KG1 (cell line): Measurements from ENCODE around the gene MICB.
"Not testable (repeated sequence)": the region's sequence is repeated elsewhere in the genome, so short reads cannot be mapped to it uniquely, and the experiment has no call there.

Experiments used
- DNase-seq: peaks from one replicate; lab custom pipeline; 2025; lab: John Stamatoyannopoulos, UW

Gene MICB

GRCh38 chr6:31497531-31498476, at the start of gene MICB:
TSS of gene MICB (plus strand) at chr6:31498145. CDS start at chr6:31498194, 49 bp downstream.
- no peak for DNase-seq

GRCh38 chr6:31450751-31451150, 47.2 kb upstream of the MICB start:
- no peak for DNase-seq

DNA sequence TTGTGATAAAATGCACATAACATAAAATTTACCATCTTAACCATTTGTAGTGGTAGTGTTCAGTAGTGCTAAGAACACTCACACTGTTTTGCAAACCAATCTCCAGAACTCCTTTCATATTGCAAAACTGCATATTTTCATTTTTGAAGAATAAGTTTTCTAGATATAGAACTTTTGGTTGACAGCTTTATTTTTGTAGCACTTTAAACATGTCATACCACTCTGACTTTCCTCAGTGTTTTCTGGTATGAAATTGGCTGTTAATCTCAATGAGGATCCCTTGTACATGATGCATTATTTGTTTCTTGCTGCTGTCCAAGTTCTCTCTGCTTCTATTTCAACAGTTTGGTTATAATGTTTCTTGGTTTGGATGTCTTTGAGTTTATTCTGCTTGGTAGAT, 45.1 kb upstream of the MICB start:
- DNase-seq, result no peak

GRCh38 chr6:31453259-31453658, 44.7 kb upstream of the MICB start:
- DNase-seq, result no peak

DNA sequence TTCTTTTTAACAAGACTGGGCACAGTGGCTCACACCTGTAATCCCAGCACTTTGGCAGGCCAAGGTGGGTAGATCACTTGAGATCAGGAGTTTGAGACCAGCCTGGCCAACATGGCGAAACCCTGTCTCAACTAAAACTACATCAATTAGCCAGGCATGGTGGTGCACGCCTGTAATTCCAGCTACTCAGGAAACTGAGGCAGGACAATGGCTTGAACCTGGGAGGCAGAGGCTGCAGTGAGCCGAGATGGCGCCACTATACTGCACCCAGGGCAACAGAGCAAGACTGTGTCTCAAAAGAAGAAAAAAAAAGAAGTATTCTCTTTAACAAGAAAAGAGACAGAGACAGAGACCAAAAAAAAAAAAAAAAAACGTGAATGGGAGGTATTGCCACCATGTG, 38.1 kb upstream of the MICB start:
- DNase-seq, result not testable (repeated sequence)

GRCh38 chr6:31460361-31461025, 37.5 kb upstream of the MICB start:
- DNase-seq, result no peak

DNA sequence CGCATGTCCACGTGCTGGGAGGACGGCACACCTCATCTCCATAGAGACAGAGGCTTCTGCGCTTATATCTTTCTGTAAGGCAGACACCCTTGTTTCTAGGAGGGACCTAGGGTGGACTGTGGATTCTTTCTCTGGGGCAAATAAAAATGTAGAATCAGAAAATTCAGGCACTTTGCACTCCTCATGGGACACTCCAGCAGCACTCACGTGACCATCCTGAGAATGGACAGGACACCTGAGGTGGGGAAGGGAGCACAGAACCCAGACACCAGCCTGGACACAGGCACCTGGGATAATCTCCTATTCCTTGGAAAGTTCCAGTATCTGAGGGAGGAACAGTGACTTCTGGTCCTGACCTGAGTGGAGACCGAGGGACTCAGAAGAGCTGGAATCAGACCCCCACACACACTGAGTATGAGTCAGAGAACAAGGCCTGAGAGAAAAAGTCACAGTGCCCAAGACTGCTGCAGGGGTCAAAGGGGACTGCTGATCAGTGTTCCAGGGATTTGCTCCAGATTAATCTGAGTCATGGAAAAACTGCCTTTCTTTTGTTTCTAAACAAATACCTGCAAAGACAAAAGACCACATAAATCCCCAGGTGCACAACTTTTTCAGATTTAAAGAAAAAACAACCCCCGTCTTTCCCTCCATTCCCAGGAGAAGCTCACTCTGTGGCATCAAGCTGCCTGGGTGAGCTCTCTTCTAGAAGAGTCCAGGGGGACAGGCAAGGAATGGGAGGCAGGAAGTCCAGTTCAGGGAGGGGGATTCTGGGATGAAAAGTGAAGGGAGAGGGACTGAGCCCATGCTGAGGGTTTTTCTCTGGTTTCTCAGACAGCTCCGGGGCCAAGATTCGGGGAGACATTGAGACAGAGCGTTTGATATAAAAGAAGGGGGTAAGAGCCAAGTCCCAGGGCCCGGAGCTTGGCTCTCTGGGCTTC, 35.6 kb upstream of the MICB start:
- no peak for DNase-seq

DNA sequence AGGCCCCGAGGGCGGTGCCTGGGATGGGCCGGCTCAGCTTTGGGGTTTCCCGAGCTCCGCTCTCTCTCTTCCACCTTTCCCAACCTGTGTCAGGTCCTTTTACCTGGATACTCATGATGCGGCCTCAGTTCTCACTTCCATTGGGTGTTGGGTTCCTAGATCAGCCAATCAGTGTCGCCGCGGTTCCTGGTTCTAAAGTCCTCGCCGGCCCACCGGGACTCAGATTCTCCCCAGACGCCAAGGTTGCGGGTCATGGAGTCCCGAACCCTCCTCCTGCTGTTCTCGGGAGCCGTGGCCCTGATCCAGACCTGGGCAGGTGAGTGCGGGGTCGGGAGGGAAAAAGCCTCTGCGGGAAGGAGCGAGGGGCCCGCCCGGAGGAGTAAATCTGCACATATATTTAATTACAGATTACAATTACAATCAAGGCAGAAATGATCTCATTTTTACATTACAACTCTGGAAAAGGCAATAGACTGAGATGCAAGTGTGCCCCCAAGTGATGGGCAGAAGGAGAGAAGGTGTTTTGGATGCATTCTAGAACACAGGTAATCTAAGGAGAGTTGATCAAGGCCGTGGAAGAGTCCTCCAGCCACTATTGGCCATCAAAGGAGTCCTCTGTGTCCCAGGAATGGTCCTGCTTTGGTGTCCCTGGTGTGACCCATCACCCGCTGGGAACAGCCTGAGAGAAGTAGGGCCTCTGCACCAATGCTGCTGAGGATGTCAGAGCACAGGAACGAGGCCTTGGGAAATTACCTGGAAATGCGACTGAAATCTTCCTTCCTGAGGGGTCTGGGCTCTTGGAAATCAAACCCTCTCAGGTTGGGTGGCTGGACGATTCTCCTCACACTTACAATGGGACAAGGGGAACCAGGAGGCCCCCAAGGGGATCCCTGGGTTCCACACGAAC, 34.7 kb upstream of the MICB start:
- no peak for DNase-seq

GRCh38 chr6:31464252-31465184, 33.4 kb upstream of the MICB start:
- no peak for DNase-seq

DNA sequence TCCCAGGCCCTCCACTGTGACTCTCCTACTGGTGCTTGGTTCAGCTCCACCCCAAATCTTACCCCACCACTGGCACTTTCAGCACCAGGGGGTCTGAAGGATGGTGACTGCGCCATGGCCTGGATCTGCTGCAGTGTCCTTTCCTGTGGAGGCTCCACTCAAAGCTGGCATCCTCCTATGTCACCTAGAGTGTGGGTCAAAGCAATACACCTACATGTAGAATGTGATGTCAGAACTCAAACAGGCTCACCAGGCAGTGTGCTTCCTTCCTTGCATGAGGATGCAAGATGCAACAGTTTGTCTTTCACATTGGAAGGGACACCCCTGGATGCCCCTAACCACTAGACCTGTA, 32.8 kb upstream of the MICB start:
- DNase-seq, result no peak

DNA sequence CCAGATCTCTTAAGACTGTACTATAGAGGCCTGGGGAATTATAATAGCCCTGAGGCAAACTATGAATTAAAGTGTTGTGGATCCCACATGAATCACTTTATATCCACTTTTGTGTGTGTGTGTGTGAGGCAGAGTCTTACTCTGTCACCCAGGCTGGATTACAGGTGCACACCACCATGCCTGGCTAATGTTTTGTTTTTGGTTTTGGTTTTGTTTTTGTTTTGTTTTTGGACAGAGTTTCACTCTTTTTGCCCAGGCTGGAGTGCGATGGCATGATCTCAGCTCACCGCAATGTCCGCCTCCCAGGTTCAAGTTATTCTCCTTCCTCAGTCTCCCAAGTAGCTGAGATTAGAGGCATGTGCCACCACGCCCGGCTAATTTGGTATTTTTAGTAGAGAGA, 32.2 kb upstream of the MICB start:
- DNase-seq, result no peak

DNA sequence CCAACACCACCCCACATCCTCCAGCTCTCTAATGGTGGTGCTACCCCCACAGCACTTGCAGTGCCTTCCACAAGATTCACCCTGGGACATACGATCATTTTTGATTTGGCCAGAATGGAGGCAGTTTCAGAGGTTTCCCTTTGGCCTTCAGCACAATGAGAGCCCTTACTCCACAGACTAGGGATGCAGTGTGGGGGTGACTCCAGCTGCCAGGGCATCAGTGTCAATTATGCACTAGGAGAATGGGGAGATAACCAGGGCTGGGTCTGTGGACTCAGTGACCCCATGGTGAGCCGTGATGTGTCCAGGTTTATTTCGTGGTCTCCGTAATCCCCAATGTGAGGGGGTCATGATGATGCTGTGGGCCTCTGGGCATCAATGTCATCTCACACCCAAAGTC, 31.5 kb upstream of the MICB start:
- DNase-seq, result no peak

DNA sequence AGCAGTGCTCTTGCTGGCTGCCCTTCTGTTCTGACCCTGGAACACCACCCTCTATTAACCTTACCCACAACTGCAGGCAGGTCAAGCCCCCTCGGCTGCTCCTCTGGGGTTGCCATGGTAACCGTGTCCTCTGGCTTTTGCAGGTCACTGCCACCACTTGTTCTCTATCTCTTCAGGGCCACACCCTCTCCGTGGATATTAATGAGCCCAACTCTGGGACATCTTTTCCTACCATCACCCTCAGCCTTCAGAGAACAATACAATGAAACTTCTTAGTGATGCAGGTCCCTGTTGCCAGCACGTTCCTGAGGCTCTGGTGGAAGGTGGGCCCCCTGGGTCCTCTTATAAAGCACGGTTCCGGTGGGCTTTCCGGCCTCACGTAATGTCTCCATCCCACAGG, 30.8 kb upstream of the MICB start:
- no peak for DNase-seq

GRCh38 chr6:31468311-31468710, 29.6 kb upstream of the MICB start:
- DNase-seq, result no peak

GRCh38 chr6:31470801-31471200, 27.1 kb upstream of the MICB start:
- DNase-seq, result no peak

DNA sequence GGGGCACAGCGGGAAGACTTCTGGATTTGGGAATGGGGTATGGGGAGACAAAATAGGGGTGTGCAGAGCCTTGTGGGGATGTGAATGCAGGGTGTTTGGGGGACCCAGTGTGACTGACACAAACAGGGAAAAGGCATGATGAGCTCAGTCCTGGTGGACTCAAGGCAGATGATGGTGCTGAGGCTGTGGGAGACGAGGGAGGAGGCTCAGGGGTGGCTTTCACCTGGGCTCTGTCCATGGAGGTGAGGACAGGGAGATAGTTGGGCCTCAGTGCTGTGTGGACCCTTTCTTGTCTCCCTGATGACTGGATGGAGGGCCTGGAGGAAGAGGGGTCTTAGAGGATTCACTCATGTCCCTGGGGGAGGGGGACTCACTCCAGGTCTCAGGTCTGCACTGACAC, 26.2 kb upstream of the MICB start:
- DNase-seq, result no peak

DNA sequence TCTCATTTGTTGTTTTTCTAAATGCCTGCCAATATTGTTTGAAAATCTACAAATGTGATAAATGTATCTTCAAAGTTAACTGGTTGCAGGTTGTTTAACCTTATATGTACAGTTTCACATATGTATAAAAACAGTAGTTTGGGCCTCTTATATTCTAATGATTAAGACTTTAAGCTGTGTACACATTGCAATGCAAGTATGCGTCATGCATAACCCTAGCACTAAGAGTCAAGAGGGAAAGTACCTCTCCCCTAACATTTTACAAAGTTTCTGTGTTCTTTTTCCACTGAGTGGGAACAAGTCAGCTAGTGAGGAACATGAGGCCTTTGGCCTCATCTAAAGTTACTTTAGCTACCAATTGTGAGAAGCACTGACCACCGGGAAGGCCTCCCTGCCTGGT, 25.7 kb upstream of the MICB start:
- no peak for DNase-seq

- DNase-seq, result no peak
Measured at GRCh38 chr6:31473244-31473643, 24.7 kb upstream of the MICB start.

- DNase-seq, result no peak
Measured at GRCh38 chr6:31473780-31474761, 23.9 kb upstream of the MICB start.
